T-helper 9 cell (primary cell): ENCODE measurements around the gene F2RL3.
"Not testable (repeated sequence)": the region's sequence is repeated elsewhere in the genome, so short reads cannot be mapped to it uniquely, and the experiment has no call there.

Source experiments
- DNase-seq: peaks from one replicate; pipeline ENCODE4 v3.0.0-alpha.2; 2020
- total RNA-seq, 2 donors: gene quantifications; one replicate each; lab custom pipeline; 2026; lab: John Stamatoyannopoulos, UW

F2RL3 gene
- 0 reads per million in 2 donors for total RNA-seq

DNA sequence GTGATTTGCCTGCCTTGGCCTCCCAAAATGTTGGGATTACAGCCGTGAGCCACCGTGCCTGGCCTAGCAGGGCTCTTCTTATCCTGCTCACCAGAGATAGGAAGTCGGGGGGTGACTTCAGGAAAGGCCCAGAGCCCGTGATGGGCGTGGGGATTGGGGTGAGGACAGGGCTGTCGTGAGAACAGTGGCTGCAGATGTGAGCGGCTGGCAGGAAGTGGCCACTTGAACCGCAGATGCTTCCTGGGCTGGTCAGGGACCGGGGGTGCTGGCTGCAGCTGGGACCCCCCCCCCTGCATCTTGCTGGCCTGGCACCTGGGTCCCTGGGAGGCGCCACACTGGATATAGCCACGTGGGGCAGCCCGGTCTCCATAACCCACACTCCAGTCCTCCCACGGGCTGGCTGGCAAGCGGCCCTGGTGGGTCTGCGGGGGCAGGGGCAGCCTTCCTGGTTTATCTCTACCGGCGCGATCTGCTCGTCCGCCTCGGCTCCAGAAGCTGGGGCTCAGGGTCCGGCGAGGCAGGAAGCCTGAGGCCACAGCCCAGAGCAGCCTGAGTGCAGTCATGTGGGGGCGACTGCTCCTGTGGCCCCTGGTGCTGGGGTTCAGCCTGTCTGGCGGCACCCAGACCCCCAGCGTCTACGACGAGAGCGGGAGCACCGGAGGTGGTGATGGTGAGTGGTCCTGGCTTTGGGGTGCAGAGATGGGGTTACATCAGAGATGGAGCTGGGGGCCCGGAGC lies at the start of gene F2RL3:
F2RL3 (plus strand) TSS at position 371 of the 737 bp plus-strand sequence; CDS start at position 562, 191 bp downstream.
- DNase-seq, result no peak

DNA sequence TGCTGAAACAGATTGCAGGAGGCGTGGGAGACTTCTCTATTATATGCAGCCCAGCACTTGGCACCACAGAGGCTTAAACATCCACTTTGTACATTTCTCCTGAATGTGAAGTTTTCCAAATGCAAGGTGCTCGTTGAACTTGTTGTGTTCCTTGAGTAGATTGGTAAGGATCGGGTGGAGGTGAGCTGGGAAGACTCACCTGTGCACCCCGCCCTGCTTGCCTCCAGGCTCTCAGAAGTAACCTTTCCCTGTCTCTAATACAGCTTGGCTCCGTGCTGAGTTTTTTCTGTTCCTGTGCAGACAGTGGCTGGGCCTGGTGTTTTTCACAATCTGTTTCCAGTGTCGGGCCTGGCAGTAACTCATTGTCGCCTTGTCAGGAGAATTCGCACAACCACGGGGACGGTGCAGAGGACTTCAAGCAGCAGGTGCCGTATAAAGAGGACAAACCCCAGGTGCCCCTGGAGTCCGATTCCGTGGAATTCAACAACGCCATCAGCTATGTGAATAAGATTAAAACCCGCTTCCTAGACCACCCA lies 47.3 kb upstream of the F2RL3 start:
- DNase-seq, result no peak

DNA sequence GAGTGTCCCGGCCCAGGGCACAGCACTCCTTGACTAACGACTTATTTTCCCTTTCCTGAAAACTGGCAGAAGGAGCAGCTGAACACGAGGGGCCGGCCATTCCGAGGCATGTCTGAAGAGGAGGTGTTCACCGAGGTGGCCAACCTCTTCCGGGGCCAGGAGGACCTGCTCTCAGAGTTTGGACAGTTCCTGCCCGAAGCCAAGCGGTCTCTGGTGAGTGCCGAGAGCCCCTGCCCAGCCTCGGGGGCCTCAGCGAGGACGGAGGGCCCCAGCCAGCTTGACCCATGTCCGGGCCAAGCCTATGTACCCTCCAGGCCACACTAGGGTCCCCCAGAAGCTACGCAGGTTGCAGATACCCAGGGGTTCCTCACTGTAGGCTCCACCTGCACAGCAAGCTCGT lies 41.9 kb upstream of the F2RL3 start:
- DNase-seq, result no peak

DNA sequence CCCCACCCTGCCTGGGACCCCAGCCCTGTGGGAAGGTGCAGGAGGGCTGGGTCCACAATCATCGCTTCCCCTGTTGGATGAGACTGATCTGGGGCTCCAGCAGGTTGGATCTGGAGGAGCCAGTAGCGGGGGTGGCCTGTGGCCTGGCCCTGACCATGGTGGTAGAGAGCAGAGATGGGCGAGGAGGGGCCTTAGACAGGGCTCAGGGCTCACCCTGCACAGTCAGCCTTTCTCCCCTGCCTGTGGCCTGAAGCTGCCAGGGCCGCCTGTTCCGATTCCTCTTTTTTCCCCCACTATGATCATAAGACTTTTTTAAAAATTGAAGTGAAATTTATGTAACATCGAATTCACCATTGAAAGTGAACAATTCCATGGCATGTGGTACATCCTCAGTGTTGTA lies 41.4 kb upstream of the F2RL3 start:
- DNase-seq, result no peak

DNA sequence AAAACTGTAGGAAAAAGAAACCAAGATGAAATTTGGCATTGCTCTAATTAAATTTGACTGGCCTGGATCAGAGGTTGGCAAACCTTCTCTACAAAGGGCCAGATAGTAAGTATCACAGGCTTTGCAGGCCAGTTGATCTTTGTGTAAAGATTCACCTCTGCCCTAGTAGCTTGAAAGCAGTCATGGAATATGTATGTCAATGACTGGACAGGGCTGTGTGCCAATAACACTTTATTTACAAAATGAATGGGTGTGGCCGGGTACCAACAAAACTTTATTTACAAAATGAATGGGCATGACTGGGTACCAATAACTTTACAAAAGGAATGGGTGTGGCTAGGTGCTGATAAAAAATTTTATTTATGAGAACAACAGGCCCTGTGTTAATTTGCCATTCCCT lies 39.6 kb upstream of the F2RL3 start:
- DNase-seq, result no peak

DNA sequence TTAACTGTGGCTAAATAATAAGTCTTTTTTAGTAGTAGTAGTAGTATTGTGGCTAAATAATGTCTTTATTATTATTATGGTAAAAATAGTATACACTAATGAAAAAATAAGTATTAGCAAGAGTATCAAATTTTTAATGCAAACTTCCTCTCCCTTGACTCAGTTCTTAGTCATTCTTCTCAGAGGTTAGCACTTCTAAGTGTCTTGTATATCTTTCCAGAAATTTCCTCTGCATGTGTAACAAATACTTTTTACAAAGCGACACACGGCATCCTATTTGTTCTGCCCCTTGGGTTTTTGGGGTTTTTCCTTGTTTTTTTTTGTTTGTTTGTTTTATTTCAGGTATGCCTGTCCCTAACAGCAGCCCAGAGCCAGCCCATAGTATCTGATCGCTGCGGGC lies 38.7 kb upstream of the F2RL3 start:
- DNase-seq, result no peak

DNA sequence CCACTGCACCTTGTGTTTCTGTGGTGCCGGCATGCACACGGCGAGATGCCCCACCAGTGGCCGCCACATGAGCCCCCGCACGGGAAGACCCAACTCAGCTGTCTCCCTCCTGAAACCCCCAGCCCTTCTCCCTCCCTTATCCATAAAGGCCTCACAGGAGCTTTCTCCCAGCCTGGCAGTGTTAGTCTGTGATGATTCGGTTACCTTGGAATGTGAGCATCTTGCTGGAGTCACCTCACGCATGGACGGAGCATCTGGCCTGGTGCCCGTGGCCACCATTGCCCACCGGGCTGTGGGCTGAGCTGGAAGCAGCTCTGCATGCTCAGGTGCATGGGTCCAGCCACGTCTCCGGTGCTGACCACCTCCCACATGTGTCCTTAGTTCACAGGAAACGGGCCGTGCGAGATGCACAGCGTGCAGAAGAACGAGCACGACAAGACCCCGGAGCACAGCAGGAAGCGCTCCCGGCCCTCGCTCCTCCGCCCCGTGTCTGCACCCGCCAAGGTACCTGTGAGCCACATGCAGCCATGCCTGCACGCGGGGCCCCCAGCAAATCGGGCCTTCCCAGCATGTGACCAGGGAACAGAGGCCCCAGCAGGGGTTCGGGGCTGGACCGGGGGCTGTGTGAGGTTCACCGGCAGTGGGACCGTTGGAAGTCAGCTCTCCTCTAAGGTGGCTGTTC lies 37.6 kb upstream of the F2RL3 start:
- no peak for DNase-seq

DNA sequence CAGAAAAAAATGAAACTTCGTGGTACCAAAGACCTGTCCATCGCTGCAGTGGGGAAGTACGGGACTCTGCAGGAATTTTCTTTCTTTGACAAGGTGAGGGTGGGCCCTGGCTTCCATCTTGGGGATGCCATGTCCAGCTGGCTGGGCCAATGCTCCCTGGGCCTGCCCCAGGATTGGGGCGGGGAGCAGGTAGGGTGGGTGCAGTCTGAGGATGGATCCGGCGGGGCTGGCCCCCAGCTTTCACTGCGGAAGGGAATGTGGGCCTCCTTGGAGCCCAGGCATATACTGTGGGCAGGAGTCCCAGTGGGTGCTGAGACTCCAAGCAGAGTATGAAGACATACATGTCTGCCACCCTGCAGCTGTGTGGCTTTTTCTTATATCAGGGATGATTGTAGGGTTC lies 35.7 kb upstream of the F2RL3 start:
- DNase-seq, result no peak

DNA sequence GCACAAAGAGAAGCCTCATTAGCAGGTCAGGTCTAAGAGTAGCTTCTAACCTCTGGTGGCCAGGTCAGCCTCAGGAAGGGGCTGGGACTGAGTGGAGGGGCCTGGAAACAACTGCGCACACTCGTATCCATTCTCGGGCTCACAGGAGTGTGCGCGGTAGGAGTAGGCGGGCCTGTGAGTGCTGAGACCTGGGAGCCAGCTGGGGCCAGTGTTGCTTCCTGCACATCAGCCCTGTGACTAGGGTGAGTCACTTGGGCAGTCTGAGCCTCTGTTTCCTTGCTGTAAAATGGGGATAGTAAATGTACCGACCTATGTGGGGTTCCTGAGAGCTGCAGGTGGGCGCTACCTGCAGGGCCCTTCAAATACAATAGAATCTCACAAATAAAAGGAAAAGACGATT lies 32.7 kb upstream of the F2RL3 start:
- no peak for DNase-seq

DNA sequence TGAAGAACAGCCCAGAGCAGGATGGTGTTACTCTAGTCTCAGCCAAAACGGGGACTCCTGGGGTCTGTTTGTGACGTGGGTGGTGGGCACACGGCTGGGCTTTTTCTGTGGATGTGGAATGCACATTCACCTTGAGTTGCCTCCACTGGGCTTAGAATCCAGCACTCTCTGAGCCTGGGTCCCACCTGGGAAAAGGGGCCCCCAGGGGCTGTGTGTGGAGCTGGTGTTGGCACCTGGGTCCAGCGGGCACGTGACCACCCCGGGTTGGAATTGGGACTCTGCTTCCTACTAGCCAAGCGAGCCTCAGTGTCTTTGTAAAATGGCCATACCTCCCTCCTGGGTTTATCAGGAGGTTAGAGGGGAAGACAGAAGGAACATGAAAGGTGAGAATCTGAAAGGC lies 29.2 kb upstream of the F2RL3 start:
- no peak for DNase-seq

DNA sequence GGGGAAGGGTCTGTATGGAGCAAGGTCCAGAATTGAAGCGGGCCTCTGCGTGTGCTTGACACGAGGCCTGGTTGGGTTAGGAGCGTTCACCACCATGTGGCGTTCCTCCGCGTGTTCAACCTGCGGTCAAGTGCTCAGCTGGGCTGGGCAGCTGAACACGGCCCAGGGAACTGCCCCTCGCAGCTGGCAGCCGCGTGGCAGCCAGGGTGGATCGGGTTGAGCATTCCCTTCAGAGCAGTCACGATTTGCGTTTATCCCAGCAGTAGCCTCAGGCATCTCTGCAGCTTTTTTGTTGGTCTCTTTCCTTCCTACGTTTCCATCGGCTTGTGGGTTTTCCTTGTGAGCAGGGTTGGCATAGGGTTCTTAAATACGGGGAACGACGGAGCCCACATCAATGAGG lies 28.7 kb upstream of the F2RL3 start:
- no peak for DNase-seq

DNA sequence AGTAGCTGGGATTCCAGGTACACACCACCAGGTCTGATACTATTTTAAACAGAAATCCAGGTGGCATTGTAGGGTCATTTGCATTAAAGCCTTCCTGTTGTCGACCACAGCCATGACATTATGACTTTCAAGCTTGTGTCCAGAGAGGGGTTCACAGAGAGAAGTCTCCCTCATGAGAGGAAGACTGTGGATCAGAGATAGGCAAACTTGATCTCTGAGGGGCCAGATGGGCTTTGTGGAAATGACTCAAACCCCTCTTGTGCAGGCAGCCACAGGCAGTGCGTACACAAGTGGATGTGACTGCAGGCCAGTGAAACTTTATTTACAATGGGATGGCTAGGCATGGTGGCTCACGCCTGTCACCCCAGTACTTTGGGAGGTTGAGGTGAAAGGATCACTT lies 27.8 kb upstream of the F2RL3 start:
- no peak for DNase-seq

DNA sequence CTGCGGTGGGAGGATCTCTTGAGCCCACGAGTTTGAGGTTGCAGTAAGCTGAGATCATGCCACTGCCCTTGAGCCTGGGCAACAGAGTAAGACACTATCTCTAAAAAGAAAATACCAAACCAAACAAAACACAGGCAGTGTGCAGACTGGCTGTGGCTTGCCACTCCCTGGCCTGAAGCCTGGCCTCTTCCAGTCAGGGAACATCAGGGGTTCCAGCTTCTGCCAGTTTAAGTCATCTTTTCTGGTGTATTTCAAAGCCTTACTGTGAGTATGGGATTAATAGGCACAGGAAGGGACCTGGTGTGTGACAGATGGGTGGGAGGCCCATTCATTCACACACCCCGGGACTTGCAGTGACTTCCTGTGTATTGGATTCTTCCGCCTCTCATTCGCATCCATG lies 27.0 kb upstream of the F2RL3 start:
- no peak for DNase-seq

DNA sequence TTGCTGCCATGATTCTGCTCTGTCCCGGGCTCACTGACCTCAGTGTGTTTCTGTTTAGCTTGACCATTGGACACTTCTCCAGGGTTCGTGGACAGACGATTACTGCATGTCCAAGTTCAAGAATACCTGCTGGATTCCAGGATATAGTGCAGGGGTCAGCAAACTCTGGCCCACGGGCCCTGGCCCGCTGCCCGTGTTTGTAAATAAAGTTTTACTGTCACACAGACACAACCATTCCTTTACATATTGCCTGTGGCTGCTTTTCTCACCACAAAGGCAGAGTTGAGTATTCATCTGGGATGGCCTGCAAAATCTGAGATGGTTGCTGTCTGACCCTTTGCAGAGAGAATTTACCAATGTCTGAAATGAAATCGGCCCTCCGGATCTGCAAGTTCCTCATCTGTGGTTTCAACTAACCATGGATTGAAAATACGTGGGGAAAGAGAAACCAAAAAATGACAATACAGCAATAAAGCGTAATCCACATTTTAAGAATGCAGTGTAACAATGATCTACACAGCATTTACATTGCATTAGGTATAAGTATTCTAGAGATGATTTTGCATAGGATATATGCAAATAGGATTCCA lies 25.9 kb upstream of the F2RL3 start:
- DNase-seq, result no peak

DNA sequence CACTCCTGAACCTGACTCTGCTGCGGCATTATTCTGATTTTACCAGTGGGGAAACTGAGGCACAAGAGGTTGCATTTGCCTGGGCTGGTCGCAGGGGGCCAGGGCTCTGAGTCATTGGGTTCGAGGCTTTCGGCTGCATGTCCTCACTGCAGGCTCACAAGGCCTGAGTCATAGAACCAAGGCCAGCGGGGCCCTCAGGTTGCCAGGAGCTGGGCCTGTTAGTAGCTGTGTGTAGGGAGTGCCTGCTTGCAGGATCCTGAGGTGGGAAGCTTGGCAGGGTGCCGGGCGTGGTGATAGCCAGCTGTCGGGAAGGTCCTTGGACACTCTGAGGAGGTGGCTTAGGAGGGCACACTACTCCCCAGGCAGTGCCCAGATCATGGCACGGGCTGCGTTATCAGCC lies 21.6 kb upstream of the F2RL3 start:
- no peak for DNase-seq

DNA sequence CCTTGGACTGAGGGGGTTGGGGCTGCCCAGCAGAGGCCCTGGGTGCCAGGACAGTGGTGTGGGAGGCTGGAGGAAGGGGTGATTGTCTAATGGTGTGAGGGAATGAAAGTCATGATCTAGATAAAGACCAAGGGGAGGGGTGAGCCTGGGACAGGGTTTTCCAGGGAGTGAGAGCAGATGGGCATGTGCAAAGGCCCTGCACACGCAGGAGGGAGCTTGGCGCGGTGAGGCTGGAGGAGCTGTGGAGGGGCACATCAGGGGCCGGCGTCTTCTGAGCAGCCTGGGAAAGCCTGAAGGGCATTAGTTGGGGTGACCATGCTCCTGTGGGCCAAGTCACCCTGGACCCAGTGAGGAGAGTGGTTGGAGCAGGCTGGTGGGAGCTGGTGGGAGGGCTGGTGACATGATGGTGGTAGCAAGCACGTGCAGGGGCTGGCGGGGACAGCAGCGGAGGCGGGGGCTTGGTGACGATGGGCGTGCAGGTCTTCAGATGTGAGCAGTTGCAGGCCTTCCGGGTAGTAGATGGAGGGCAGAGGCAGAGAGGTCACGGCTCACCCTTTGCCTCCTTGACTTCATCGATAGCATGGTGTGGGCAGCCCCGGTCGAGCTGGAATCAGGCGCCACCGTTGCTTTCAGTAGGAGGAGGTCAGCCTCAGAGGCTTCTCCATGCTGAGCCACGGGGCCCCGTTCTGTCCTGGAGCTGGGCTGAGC lies 20.2 kb upstream of the F2RL3 start:
- DNase-seq, result no peak

DNA sequence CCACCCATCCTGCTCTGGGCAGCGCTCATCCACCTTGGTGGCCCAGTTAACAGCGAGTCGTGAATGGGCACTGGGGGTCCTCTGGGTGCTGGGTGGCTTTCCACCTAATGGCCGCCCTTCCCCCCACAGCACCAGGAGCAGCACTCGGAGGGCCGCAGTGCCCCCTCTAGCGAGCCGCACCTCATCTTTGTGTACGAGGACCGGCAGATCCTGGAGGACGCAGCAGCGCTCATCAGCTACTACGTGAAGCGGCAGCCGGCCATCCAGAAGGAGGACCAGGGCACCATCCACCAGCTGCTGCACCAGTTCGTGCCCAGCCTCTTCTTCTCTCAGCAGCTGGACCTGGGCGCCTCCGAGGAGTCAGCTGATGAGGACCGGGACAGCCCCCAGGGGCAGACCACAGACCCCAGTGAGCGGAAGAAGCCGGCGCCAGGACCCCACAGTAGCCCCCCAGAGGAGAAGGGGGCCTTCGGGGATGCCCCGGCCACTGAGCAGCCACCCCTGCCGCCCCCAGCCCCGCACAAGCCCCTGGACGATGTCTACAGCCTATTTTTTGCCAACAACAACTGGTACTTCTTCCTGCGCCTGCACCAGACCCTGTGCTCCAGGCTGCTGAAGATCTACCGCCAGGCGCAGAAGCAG lies 19.3 kb upstream of the F2RL3 start:
- DNase-seq, result no peak

DNA sequence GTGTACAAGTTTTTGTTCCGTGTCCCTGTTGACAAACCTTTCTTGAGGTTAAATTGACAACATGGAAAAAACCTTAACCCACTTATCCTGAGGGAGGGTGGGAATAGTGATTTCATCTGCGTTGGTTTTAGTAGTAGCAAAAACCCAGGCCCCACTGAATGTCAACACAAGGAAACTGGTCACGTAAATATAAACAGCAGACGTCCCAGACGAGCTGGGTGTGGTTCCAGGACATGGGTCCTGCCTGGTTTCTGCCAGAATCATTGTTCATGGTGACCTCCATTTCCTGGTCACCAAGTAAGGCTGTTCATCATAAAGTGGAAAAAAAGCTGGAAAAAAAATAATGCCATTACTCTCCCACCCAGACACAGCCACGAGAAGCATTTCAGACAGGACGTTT lies 16.9 kb upstream of the F2RL3 start:
- DNase-seq, result no peak

DNA sequence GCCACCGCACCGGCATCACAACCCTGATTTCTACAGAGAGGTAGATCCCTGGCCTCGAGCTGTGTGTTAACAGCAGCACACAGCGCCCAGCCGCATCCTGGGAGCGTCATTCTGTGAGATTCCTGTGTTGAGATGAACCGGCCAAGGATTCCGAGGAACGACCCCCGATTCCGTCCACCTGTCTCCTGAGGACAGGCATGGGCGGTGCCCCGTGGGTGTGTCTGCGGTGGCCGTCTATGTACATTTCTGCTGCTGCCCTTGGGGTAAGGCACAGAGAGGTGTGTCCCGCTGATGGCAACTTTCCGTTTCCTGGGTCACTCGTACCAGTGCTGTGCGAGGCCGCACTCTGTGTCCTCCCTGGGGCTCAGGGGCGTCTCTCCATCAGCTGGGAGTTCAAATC lies 16.1 kb upstream of the F2RL3 start:
- DNase-seq, result no peak

DNA sequence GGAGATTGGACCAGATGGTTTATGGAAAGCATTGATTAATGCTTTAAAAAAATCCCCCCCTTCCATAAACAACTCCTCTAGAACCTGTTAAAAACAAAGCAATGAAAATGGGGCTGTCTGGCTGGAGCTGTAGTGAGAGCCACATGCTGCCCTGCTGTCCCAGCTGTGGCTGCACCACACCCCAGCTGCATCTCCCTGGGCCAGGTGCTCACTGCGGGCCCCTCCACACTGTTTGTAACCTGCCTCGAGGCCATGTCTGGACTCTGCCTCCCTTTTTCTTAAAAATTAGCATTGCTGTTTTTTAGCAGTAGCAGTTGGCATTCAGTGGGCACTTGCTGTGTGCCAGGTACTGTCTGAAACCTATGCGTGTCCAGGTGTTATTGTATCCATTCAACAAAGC lies 15.2 kb upstream of the F2RL3 start:
- no peak for DNase-seq

DNA sequence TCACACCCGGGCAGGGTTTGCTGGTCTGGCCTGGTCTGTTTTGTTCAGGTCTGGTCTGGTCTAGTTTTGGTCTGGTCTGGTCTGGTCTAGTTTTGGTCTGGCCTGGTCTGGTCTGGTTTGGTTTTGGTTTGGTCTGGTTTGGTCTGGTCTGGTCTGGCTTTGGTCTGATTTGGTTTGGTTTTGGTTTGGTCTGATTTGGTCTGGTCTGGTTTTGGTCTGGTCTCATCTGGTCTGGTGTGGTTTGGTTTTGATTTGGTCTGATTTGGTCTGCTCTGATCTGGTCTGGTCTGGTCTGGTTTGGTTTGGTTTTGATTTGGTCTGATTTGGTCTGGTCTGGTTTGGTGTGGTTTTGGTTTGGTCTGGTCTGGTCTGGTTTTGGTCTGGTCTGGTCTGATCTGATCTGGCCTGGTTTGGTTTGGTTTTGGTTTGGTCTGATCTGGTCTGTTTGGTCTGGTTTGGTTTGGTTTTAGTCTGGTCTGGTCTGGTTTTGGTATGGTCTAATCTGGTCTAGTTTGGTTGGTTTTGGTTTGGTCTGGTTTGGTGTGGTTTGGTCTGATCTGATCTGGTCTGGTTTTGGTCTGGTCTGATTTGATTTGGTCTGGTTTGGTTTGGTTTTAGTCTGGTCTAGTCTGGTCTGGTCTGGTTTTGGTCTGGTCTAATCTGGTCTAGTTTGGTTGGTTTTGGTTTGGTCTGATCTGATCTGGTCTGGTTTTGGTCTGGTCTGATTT lies 14.4 kb upstream of the F2RL3 start:
- DNase-seq, result no peak

DNA sequence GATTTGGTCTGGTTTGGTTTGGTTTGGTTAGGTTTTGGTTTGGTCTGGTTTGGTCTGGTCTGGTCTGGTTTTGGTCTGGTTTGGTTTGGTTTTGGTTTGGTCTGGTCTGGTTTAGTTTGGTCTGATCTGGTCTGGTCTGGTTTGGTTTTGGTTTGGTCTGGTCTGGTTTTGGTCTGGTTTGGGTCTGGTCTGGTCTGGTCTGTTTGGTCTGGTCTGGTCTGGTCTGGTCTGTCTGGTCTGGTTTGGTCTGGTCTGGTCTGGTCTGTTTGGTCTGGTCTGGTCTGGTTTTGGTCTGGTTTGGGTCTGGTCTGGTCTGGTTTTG lies 13.9 kb upstream of the F2RL3 start:
- DNase-seq, result not testable (repeated sequence)
